GM23338 (cell line): ENCODE measurements around the gene MARK3. TPM values are rescaled to one million over a fixed set of nuclear protein-coding genes. Genes with fewer than 3 reads are reported as not detected.

Experiments
- ATAC-seq: fragments of 200-7000 bp; cut with Tn5 transposase; 3 replicates; pipeline ENCODE4 v1.9.1; 2020
- DNase-seq: peaks from one replicate; pipeline ENCODE4 v3.0.0-alpha.2; 2015; ENCODE audit warnings: low spot score
- H2AFZ ChIP-seq: fragments of 200-600 bp; sonication (generic); 2 replicates; pipeline ENCODE4 v1.8.0; 2016; ENCODE audit warnings: antibody characterized with exemption, mild to moderate bottlenecking, moderate library complexity
- H3F3A ChIP-seq: fragments of 200-600 bp; sonication (generic); replicated peaks from 2 replicates; pipeline ENCODE4 v1.8.0; 2017; ENCODE audit warnings: antibody characterized with exemption, mixed run types, low read depth
- H3K27ac ChIP-seq: fragments of 200-600 bp; sonication (generic); 2 replicates; pipeline ENCODE4 v1.6.1; 2016; ENCODE audit warnings: low read depth
- H3K27me3 ChIP-seq: fragments of 200-600 bp; sonication (generic); 2 replicates; pipeline ENCODE4 v1.8.0; 2016; ENCODE audit warnings: mild to moderate bottlenecking, mixed run types, moderate library complexity; ENCODE audit not compliant: insufficient read depth
- H3K36me3 ChIP-seq: fragments of 200-600 bp; sonication (generic); 2 replicates; pipeline ENCODE4 v1.8.0; 2016; ENCODE audit warnings: mild to moderate bottlenecking; ENCODE audit not compliant: insufficient read depth
- H3K4me1 ChIP-seq: fragments of 200-600 bp; sonication (generic); 2 replicates; pipeline ENCODE4 v1.8.0; 2016; ENCODE audit warnings: mild to moderate bottlenecking, moderate library complexity; ENCODE audit not compliant: insufficient read depth
- H3K4me2 ChIP-seq: fragments of 200-600 bp; sonication (generic); 2 replicates; pipeline ENCODE4 v1.7.1; 2017; ENCODE audit warnings: mixed run types
- H3K4me3 ChIP-seq: fragments of 200-600 bp; sonication (generic); 2 replicates; pipeline ENCODE4 v1.6.1; 2016; ENCODE audit warnings: mixed run types
- H3K79me2 ChIP-seq: fragments of 200-600 bp; sonication (generic); replicated peaks from 2 replicates; pipeline ENCODE4 v1.8.0; 2017; ENCODE audit warnings: mild to moderate bottlenecking; ENCODE audit not compliant: insufficient read depth
- H3K9me2 ChIP-seq: fragments of 200-600 bp; sonication (generic); 2 replicates; pipeline ENCODE4 v1.8.0; 2017; ENCODE audit not compliant: insufficient read depth
- H4K20me1 ChIP-seq: fragments of 200-600 bp; sonication (generic); replicated peaks from 2 replicates; pipeline ENCODE4 v1.8.0; 2017; ENCODE audit warnings: mild to moderate bottlenecking; ENCODE audit not compliant: insufficient read depth
- H3K27ac Mint-ChIP-seq: 2 replicates; pipeline ENCODE4 v1.8.0; 2020; ENCODE audit warnings: inconsistent platforms, mild to moderate bottlenecking, moderate library complexity, mixed read lengths
- H3K27me3 Mint-ChIP-seq: 3 replicates; pipeline ENCODE4 v1.8.0; 2022; ENCODE audit warnings: low read depth, mild to moderate bottlenecking, moderate library complexity, mixed read lengths, inconsistent platforms; ENCODE audit not compliant: insufficient read depth, poor library complexity
- H3K36me3 Mint-ChIP-seq: 3 replicates; pipeline ENCODE4 v1.8.0; 2021; ENCODE audit warnings: low read depth, mild to moderate bottlenecking, inconsistent platforms, moderate library complexity, mixed read lengths
- H3K4me1 Mint-ChIP-seq: 3 replicates; pipeline ENCODE4 v1.8.0; 2020; ENCODE audit warnings: mild to moderate bottlenecking, inconsistent platforms, mixed read lengths
- H3K4me3 Mint-ChIP-seq: 3 replicates; pipeline ENCODE4 v1.8.0; 2021; ENCODE audit warnings: moderate library complexity, mild to moderate bottlenecking, inconsistent platforms, mixed read lengths
- H3K9me3 Mint-ChIP-seq: 3 replicates; pipeline ENCODE4 v1.8.0; 2020; ENCODE audit warnings: moderate library complexity, mild to moderate bottlenecking, inconsistent platforms, mixed read lengths
- CREB1 ChIP-seq: fragments of 250-450 bp; sonication (Bioruptor Pico); IDR thresholded peaks from 2 replicates; pipeline ENCODE4 v1.5.0; 2020; ENCODE audit warnings: low read depth, mild to moderate bottlenecking, moderate library complexity
- CTCF ChIP-seq, 2 experiments: fragments of 200-600 bp in 1 of 2; sonication (generic) in 1 of 2; conservative IDR thresholded peaks; 2 replicates each; pipeline versions ENCODE4 v1.5.1 to v1.6.1; 2016 to 2017; ENCODE audit warnings: antibody characterized with exemption in 2 of 2, low read depth in 2 of 2, mild to moderate bottlenecking in 2 of 2, moderate library complexity in 1 of 2
- ETS1 ChIP-seq: IDR thresholded peaks from 2 replicates; pipeline ENCODE4 v1.6.1; 2016; ENCODE audit warnings: antibody characterized with exemption
- EZH2phosphoT487 ChIP-seq: fragments of 200-600 bp; sonication (generic); IDR thresholded peaks from one replicate; pipeline ENCODE4 v1.8.1; 2018; ENCODE audit warnings: antibody characterized with exemption; ENCODE audit not compliant: unreplicated experiment
- JUNB ChIP-seq: IDR thresholded peaks from one replicate; pipeline ENCODE4 v1.6.1; 2016; ENCODE audit warnings: antibody characterized with exemption; ENCODE audit not compliant: unreplicated experiment
- POLR2AphosphoS5 ChIP-seq: IDR thresholded peaks from 2 replicates; pipeline ENCODE4 v1.6.1; 2016; ENCODE audit warnings: antibody characterized with exemption, low read depth
- STAT1 ChIP-seq: IDR thresholded peaks from one replicate; pipeline ENCODE4 v1.6.1; 2016; ENCODE audit warnings: antibody characterized with exemption; ENCODE audit not compliant: unreplicated experiment
- ZNF114 ChIP-seq: fragments of 250-450 bp; sonication (Bioruptor Pico); IDR thresholded peaks from 2 replicates; pipeline ENCODE4 v1.5.0; 2020; ENCODE audit warnings: mild to moderate bottlenecking, moderate library complexity
- ZNF331 ChIP-seq: fragments of 250-450 bp; sonication (Bioruptor Pico); IDR thresholded peaks from 2 replicates; pipeline ENCODE4 v1.5.0; 2020; ENCODE audit warnings: low read depth, mild to moderate bottlenecking, moderate library complexity
- polyA plus RNA-seq: library from polyadenylated mRNA; unstranded; fragments of >200 nt; fragmentation: Nextera tagmentation; extraction: Ambion mirVana; gene quantifications from 2 replicates; pipeline ENCODE4 v1.2.1, GENCODE V29; 2016
- total RNA-seq: library from RNA; depleted of rRNA; stranded (reverse); fragments of >200 nt; shearing (Covaris generic); gene quantifications from 2 replicates; pipeline ENCODE4 v1.2.3, GENCODE V29; 2014
- TF ChIP-seq, protein P1 (sequence below): fragments of 250-450 bp; sonication (Bioruptor Pico); IDR thresholded peaks from 2 replicates; pipeline ENCODE4 v1.5.0; 2020; ENCODE audit warnings: mild to moderate bottlenecking, moderate library complexity

Gene MARK3
- total and polyA plus RNA-seq, 2 experiments from 2014 or later, result 45.9 to 69.7 TPM

DNA sequence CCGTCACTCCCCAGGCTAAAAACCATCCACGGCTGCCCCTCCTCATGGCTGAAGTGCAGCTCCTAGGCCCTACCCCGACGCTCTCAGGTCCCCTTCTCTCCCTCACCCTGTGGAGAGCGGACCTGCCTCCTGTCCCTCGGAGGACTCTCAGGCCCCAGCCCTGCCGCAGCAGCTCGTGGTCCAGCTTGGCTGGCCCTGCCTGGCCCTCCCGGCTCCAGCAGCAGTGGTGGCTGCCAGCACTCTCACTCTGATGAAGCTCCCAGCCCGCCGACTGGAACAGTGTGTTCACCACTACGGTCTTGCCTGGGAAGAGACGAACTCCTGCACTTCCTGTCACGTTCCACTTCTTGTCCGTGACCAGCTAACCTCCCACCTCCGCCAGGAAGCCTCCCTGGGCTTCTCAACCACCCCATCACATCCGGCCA lies 166.1 kb downstream of the MARK3 start (continued):
- TF ChIP-seq, protein P1, sequence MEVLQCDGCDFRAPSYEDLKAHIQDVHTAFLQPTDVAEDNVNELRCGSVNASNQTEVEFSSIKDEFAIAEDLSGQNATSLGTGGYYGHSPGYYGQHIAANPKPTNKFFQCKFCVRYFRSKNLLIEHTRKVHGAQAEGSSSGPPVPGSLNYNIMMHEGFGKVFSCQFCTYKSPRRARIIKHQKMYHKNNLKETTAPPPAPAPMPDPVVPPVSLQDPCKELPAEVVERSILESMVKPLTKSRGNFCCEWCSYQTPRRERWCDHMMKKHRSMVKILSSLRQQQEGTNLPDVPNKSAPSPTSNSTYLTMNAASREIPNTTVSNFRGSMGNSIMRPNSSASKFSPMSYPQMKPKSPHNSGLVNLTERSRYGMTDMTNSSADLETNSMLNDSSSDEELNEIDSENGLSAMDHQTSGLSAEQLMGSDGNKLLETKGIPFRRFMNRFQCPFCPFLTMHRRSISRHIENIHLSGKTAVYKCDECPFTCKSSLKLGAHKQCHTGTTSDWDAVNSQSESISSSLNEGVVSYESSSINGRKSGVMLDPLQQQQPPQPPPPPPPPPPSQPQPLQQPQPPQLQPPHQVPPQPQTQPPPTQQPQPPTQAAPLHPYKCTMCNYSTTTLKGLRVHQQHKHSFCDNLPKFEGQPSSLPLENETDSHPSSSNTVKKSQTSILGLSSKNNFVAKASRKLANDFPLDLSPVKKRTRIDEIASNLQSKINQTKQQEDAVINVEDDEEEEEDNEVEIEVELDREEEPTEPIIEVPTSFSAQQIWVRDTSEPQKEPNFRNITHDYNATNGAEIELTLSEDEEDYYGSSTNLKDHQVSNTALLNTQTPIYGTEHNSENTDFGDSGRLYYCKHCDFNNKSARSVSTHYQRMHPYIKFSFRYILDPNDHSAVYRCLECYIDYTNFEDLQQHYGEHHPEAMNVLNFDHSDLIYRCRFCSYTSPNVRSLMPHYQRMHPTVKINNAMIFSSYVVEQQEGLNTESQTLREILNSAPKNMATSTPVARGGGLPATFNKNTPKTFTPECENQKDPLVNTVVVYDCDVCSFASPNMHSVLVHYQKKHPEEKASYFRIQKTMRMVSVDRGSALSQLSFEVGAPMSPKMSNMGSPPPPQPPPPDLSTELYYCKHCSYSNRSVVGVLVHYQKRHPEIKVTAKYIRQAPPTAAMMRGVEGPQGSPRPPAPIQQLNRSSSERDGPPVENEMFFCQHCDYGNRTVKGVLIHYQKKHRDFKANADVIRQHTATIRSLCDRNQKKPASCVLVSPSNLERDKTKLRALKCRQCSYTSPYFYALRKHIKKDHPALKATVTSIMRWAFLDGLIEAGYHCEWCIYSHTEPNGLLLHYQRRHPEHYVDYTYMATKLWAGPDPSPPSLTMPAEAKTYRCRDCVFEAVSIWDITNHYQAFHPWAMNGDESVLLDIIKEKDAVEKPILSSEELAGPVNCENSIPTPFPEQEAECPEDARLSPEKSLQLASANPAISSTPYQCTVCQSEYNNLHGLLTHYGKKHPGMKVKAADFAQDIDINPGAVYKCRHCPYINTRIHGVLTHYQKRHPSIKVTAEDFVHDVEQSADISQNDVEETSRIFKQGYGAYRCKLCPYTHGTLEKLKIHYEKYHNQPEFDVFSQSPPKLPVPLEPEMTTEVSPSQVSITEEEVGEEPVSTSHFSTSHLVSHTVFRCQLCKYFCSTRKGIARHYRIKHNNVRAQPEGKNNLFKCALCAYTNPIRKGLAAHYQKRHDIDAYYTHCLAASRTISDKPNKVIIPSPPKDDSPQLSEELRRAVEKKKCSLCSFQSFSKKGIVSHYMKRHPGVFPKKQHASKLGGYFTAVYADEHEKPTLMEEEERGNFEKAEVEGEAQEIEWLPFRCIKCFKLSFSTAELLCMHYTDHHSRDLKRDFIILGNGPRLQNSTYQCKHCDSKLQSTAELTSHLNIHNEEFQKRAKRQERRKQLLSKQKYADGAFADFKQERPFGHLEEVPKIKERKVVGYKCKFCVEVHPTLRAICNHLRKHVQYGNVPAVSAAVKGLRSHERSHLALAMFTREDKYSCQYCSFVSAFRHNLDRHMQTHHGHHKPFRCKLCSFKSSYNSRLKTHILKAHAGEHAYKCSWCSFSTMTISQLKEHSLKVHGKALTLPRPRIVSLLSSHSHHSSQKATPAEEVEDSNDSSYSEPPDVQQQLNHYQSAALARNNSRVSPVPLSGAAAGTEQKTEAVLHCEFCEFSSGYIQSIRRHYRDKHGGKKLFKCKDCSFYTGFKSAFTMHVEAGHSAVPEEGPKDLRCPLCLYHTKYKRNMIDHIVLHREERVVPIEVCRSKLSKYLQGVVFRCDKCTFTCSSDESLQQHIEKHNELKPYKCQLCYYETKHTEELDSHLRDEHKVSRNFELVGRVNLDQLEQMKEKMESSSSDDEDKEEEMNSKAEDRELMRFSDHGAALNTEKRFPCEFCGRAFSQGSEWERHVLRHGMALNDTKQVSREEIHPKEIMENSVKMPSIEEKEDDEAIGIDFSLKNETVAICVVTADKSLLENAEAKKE (CRISPR knock-in tag), result no peak
- TF ChIP-seq POLR2AphosphoS5 (no peak), CTCF (conservative IDR thresholded peaks at IDR 0.05; ENCODE audit: low read depth in 2 of 2) (no peak), CREB1 (no peak)

DNA sequence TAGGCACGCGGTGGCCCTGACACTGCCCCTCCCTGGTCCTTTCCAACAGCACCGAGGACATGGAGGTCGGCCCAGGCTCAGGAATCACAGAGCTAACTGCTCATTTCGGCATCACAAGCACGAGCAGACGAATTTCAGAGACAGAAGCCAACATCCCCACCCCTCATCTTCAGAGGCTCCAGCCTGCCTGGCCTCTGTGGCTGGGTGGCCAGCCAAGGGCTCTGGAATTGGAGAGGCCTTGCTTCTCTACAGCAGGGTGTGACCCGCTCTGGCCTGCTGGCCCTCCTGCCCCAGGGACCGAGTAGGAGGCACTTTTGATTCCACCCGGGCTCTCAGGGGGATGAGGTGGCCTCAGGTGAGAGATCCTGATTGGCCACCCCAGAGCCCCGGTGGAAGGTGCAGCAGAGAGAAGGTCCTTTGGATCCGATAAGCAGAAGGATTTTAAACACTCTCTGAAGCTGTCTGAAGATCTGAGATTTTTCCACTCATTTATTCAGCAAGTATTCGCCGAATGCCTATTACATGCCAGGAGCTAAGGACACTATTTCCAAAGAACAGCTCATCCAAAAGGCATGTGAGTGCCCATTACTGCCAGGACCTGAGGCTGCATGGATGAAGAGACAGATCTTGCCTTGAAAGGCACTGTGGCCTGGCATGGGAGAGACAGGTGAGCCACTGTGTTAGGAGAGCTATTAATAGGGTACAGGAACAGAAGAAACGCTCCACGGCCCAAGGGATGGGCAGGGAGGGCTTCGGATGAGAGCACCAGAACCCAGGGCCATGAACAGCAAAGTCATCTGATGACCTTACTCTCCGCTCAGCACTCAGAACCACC lies 167.0 kb downstream of the MARK3 start:
- no peaks in the 10 kb centered on the region for H3K27me3 ChIP-seq
- TF ChIP-seq CTCF (conservative IDR thresholded peaks at IDR 0.05; ENCODE audit: low read depth in 2 of 2), result no peak
- no peak for TF ChIP-seq ZNF114 (CRISPR knock-in tag)
- no peak for TF ChIP-seq STAT1
- TF ChIP-seq CREB1, result no peak
- no peak for TF ChIP-seq EZH2phosphoT487
- no peak for TF ChIP-seq ETS1
- no peak for TF ChIP-seq POLR2AphosphoS5
- no peak for TF ChIP-seq ZNF331 (CRISPR knock-in tag)
- TF ChIP-seq JUNB, result no peak

More for the DNA sequence above, 167.0 kb downstream of the MARK3 start:
- Mint-ChIP-seq H3K27me3 (peaks cover 6% of the 10 kb centered on the region), H3K4me1 (peaks cover 5% of the 10 kb centered on the region; the same call in 1 of the 3 replicates), H3K9me3 (no peaks in the 10 kb centered on the region), H3K27ac (peak overlapping the region; percentile 80; the same call in 1 of the 2 replicates), H3K36me3 (no peaks in the 10 kb centered on the region; the same call in 2 of the 3 replicates), H3K4me3 (no peak overlapping the region; the same call in 2 of the 3 replicates)
- Histone ChIP-seq H2AFZ (no peak overlapping the region), H4K20me1 (0 out of 2 replicates have a peak, but pooled peaks cover 4% of the 10 kb centered on the region), H3F3A (peaks cover 3% of the 10 kb centered on the region), H3K4me1 (no peaks in the 10 kb centered on the region), H3K4me3 (no peak overlapping the region), H3K4me2 (no peak overlapping the region), H3K27ac (no peak overlapping the region), H3K9me2 (no peaks in the 10 kb centered on the region), H3K36me3 (no peaks in the 10 kb centered on the region), H3K79me2 (peaks cover 6% of the 10 kb centered on the region; the same call in 1 of the 2 replicates)
- DNase-seq, result no peak
- ATAC-seq, result no peak
